Medulla oblongata (tissue), 1 donor: ENCODE results near the gene KLHDC3.

Source experiments
- DNase-seq: peaks from one replicate; pipeline ENCODE4 v3.0.0-alpha.2; 2015; ENCODE audit errors: extremely low spot score

The KLHDC3 gene, protein sequence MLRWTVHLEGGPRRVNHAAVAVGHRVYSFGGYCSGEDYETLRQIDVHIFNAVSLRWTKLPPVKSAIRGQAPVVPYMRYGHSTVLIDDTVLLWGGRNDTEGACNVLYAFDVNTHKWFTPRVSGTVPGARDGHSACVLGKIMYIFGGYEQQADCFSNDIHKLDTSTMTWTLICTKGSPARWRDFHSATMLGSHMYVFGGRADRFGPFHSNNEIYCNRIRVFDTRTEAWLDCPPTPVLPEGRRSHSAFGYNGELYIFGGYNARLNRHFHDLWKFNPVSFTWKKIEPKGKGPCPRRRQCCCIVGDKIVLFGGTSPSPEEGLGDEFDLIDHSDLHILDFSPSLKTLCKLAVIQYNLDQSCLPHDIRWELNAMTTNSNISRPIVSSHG

DNA sequence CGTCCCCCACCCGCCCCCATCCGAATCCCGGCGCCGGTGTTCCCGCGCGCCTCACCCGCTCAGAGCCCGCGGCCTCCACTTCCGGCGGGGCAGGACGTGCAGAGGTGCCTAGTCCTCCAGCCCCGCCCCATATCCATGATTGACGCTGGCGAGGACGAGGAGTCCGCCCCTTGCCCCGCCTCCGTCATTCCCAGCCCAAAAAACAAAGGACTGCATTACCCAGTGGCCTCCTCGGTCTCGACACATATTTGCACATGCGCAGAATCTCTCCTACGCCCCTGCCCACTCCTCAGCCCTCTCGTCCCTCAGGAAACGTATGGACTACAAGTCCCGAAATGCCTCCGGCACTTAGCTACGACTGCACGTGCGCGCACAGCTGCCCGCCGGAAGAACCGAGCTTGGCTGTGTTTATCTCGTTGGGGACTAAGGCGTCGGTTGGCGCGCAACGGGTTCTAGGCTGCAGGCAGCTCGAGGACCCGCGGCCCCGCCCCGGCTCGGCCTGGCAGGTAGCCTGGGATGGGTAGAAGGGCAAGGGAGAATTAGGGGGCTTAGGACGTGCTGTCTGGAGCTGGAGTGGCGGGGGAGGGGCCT is at the start of gene KLHDC3, which contains the start of gene MEA1:
Gene KLHDC3, plus strand, starts transcription at position 407 of the 591 bp plus-strand sequence. CDS start 2,944 bp downstream, outside the sequence.
Gene MEA1, minus strand, starts transcription at position 104 of the 591 bp plus-strand sequence. CDS start 133 bp downstream, outside the sequence.
- DNase-seq: peak; percentile 100

DNA sequence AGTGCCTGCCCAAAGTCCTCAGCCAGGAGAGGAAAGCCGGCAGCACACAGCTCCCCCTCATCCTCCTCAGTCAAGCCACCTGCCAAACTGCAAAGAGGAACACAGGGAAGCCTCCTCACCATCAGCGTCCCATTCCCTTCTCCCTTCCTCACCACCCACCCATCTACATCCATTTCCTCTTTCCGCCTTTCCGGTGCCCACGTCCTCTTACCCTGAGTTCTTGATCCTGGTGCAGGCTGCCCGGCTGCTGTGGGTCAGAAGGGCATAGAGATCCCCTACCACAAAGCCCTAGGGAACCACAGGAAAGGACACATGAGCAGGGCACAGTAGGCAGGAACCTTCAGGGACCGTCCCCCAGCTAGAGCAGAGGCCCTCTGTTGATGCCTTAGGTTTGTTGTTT is 47.5 kb upstream of the KLHDC3 start:
- DNase-seq: no peak

DNA sequence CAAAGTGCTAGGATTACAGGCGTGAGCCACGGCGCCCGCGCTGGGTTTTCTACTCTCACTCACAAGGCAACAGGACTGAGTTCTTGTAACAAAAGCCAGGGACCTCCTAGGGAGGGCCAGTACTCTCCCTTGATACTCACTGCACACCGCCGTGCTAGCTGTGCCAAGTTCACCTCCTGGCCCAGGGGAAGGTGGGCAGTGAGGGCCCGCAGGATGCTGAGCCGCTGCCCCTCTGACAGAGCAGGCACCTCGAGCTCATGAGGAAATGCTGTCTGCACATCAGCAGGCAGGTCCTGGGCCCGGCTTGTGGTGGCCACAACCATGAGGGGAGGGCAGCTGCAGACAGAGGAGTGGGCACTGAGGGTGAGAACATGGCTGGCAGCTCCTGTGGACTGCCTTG is 46.8 kb upstream of the KLHDC3 start:
- no peak for DNase-seq

DNA sequence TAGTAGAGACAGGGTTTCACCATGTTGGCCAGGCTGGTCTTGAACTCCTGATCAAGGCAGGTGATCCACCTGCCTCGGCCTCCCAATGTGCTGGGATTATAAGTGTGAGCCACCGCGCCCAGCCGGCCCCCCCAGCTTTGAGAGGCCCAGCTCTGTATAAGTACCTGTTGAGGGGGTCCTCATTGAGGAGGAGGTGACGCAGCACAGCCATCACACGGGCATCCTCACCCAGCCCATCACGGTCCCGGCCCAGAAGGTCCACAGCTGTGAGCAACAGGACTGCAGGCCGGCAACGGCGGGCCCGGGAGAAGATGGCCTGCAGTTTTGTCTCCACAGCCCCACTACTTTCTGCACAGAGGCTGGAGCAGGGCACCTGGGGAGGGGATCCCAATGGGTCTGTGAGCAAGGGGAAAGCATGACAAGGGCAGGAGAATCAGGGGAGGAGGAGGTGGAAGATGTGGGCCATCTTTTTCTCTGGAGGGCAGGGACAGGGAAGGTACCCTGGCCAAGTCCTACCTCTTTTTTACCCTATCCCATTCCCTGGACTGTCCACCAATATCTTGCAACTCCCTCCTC is 45.8 kb upstream of the KLHDC3 start:
- DNase-seq: no peak

- DNase-seq: no peak
These were observed 45.3 kb upstream of the KLHDC3 start for GRCh38 chr6:42968783-42969182.

DNA sequence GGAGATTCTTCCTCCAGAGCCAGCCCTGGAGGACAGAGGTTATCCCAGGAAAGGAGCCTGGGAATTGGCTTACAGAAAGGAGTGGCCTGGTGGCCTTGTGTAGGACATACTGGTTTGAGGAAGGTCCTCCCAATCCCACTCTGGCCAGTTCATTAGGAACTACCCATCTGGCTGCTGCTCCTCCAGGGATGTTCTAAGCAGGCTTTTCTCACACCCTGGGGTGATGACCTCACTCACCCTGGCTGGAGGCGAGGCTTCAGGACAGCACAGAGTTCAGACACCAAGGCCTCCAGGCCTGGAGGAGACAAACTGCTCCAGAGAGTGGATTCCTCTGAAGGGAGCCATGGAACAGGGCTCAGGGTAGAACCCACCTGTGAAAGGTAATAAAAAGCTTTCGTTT is 44.6 kb upstream of the KLHDC3 start:
- no peak for DNase-seq

- DNase-seq: no peak
These were observed 44.1 kb upstream of the KLHDC3 start for GRCh38 chr6:42969934-42970333.

GRCh38 chr6:42970871-42971612 is 43.0 kb upstream of the KLHDC3 start:
- DNase-seq: no peak

DNA sequence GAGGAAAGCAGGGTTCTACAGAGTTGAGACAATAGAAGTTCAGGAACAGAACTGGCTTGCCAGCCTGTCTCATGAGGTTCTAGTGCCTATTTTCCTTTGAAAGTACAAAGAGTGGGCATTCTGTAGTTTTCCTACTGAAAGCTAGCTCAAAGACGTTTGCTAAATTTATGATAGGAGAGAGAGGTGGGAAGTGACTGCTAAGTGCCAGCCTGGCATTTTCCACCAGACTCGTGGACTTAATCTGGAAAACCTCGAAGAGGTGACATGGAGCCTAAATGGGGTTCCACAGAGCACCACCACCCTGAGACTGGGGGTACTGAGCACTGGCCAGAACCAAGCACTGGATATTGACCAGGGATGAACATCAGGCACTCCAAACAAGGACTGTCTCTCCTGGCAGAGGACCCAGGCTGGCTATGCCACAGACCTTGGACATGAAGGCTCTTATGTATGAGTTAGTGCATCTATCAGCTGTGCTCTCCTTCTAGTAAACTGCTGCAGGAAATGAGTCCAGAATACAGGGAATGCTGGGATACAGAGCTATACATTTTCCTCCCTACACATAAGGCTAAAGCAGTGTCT is 42.2 kb upstream of the KLHDC3 start:
- DNase-seq: no peak

GRCh38 chr6:42973926-42974325 is 40.1 kb upstream of the KLHDC3 start:
- DNase-seq: no peak

- DNase-seq: no peak
These were observed 39.0 kb upstream of the KLHDC3 start for GRCh38 chr6:42974919-42975505.

- DNase-seq: no peak
These were observed 35.6 kb upstream of the KLHDC3 start for GRCh38 chr6:42978487-42978838.

DNA sequence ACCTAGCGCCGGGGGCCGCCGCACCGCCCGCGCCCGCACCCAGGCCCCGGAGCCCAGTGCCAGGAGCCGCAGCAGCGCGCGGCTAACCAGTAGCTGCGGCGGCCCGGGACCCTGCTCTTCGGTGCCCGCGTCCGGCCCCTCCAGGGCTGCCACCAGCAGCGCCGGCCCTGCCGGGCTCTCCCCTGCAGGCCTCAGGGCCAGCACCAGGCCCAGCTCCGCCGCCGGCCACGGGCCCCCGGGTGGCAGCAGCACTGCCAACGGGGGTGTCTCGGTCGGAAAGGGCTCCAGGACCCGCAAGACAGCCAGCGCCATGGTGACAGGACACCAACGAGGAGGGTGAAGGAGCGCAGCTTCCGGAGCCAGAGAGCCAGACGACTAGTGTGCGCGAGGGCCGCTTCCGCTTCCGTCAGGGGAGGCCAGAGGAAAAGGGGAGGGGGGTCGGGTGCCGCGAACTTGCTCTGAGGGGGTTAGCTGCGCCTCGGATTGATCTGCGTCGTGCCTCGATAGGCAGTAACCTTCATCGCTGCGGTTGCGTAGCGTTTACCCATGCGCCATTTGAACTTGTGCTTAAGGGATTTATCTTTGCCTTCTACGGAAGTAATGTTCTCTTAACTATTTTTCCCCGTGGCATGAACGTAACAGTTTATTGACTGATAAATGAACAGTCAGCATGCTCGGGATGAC is 35.1 kb upstream of the KLHDC3 start, which contains the start of gene PEX6:
Gene PEX6, minus strand, starts transcription at position 343 of the 684 bp plus-strand sequence. Its CDS starts 31 bp downstream, at position 312.
- peak; percentile 84 for DNase-seq

DNA sequence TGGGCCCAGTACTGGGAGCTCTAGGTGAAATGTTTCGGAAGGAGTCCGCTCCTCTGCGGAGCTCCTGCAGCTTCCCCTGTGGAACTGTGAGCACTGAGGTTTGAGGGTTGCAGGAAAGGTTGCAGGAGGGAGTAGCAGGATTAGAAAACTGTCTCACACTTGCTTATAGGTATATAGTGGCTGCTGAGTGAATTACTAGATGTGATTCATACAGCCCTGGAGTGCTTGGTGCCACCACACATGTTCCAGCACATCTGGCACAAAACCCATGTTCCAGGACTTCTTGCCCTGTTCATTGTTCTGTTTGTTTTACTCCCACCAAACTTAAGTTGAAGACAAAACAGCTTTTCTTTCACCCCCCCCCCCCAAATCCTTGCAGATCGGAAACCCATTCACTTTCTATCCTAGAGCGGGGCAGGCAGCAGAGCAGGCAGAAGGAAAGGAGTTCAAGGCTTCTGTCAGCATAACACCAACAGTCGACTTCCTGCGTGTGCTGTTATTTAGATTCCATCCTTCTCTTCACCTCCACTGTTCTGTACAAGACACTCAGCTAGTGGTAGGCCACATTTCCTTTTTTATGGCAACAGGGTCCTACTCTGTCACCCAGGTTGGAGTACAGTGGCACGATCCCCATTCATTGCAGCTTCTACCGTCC is 34.4 kb upstream of the KLHDC3 start:
- DNase-seq: no peak

DNA sequence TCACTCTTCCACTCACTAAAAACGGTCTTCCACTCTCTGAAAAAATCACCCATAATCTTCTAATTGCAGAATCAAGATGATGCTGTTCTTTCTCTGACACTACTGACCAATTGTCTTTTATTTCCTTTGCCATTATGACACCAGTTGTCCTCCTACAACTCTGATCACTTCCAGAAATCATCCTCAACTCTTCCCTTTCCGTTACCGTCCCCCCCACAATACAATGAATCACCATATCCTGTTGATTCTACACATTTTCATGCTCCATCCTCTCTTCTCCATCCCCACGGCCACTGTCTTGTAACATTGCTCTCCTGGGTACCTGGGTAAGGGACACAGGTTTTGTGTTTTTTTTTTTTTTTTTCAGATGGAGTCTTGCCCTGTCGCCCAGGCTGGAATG is 32.2 kb upstream of the KLHDC3 start:
- DNase-seq: no peak

- DNase-seq: peak; percentile 100
These were observed 29.8 kb upstream of the KLHDC3 start, which contains the start of gene PPP2R5D for GRCh38 chr6:42984001-42984923. PPP2R5D (plus strand) TSS chr6:42984570; CDS start chr6:42984678, 108 bp downstream.

- no peak for DNase-seq
These were observed 29.0 kb upstream of the KLHDC3 start for GRCh38 chr6:42984924-42985475.

- no peak for DNase-seq
These were observed 26.3 kb upstream of the KLHDC3 start for GRCh38 chr6:42987533-42988451.
